GM10266 (cell line): ENCODE measurements around the gene MRPL2.

Experiments used
- DNase-seq: peaks from one replicate; pipeline ENCODE4 v3.0.0; 2012; ENCODE audit errors: extremely low spot score
- TF ChIP-seq, protein P1 (sequence below): IDR thresholded peaks from 2 replicates; pipeline ENCODE4 v1.5.1; 2012; ENCODE audit warnings: mild to moderate bottlenecking, low read depth; ENCODE audit not compliant: control insufficient read depth, insufficient read depth; ENCODE audit errors: missing control alignments

MRPL2 gene

GRCh38 chr6:43097098-43097489 is 37.9 kb upstream of the MRPL2 start:
- TF ChIP-seq, protein P1, sequence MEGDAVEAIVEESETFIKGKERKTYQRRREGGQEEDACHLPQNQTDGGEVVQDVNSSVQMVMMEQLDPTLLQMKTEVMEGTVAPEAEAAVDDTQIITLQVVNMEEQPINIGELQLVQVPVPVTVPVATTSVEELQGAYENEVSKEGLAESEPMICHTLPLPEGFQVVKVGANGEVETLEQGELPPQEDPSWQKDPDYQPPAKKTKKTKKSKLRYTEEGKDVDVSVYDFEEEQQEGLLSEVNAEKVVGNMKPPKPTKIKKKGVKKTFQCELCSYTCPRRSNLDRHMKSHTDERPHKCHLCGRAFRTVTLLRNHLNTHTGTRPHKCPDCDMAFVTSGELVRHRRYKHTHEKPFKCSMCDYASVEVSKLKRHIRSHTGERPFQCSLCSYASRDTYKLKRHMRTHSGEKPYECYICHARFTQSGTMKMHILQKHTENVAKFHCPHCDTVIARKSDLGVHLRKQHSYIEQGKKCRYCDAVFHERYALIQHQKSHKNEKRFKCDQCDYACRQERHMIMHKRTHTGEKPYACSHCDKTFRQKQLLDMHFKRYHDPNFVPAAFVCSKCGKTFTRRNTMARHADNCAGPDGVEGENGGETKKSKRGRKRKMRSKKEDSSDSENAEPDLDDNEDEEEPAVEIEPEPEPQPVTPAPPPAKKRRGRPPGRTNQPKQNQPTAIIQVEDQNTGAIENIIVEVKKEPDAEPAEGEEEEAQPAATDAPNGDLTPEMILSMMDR, result no peak
- no peak for DNase-seq

DNA sequence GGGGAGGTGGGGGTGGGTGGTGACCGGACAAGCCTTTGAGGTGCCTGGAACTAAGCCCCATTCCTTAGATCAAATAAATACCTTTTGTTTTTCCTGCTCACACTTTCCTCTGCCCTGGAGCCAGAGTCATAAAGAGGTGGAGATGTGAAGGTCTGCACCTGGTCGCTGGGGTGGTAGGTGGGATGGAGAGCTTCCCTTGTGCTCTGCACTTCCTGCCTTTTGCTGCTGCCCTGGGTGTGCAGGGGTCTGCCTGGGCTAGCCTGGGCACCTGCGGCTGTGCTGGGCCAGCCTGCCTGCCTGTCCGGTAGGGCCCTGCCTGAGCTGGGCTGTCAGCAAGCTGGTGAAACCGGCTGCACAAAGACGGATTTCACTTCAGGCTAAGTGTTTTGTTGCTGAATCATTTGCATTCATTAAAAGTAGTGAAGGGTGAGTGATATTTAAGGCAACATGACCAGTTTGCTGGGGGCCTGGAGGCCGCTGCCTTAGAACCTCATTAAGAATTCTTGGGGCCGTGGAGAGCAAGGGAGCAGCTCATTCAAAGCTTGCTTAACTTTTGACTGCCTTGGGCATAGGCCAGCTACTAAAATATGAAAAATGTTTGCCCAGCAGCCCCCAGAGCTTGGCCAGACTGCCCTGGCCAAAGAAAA is 37.3 kb upstream of the MRPL2 start:
- TF ChIP-seq, protein P1, result no peak
- no peak for DNase-seq

- DNase-seq, result no peak
- TF ChIP-seq, protein P1, result no peak
Observed at GRCh38 chr6:43095939-43096338, 36.7 kb upstream of the MRPL2 start.

DNA sequence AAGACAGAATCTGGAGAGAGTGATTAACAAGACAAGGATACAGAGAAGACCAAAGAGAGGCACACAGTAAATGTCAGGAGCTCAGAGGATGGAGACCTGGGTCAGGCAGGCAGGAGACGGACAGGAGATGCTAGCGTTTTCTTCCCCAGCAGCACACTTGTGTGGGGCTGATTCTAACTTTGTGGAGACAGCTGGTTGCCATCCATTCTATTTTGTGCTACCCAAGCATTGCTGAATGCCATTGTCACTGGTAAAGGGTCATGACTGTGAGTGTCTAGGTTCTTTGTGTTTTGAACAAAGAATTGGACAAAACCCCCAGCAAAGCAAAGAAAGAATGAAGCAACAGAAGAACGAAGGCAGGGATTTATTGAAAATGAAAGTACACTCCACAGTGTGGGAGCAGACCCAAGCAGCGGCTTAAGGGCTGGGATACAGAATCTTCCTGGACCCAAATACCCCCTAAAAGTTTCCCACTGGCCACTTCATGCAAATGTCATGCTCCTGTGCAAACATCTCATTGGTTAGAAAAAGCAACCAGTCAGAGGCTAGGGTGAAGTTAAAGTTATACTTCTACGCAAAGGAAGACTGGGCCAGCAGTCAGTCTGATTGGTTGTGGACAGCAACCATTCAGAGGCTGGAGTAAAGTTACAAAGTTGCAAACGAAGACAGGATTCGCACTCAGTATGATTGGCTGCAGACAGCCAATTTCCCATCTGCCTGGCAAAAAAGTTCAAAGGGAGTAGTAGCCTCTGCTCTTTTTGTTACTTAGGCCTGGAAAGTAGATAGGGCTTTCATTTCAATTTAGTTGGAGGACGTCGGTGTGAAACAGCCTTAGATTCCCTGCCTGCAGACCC is 34.4 kb upstream of the MRPL2 start:
- TF ChIP-seq, protein P1, result no peak
- no peak for DNase-seq

GRCh38 chr6:43092635-43093034 is 33.4 kb upstream of the MRPL2 start:
- DNase-seq, result no peak
- TF ChIP-seq, protein P1, result no peak

- TF ChIP-seq, protein P1, result no peak
- no peak for DNase-seq
Observed at GRCh38 chr6:43091436-43091991, 32.3 kb upstream of the MRPL2 start.

- no peak for DNase-seq
- TF ChIP-seq, protein P1, result no peak
Observed at GRCh38 chr6:43091020-43091419, 31.8 kb upstream of the MRPL2 start.
